ENCODE data around the gene KIAA0753.

DNA sequence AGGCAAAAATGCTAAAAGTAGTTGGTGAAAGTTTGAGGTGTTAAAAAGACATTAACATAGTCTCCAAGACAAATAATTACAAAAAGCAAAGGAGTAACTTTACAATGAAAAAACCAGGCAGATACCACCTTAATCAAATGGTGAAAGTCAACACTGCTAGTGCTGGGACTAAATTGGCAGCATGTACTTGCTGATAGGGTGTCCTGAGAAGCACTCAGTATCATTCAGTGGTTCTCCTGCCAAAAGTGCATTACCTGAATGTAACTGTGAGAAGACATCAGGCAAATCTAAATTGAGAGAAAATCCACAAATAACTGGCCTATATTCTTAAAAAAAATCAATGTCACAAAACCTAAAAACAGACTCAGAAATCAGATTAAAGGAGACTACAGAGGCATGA, 8.0 kb downstream of the KIAA0753 start:
- TF ChIP-seq POLR2A (IDR thresholded peaks at IDR 0.05) (no peak), CTCF (IDR thresholded peaks at IDR 0.05 in 4 of 5, conservative IDR thresholded peaks at IDR 0.05 in 1 of 5) (no peak)
